Measurements from ENCODE around the gene CINP.
A peak's percentile ranks its signal among the peaks of the same experiment; 100 is the strongest.

Gene CINP

GRCh38 chr14:102319351-102320032 is 43.2 kb downstream of the CINP start, which contains the start of gene ZNF839:
Gene ZNF839 (plus strand): TSS chr14:102319746. CDS start chr14:102319766, 20 bp downstream.
- peak; percentile 99 for DNase-seq

- no peak for DNase-seq
These were observed 43.9 kb downstream of the CINP start for GRCh38 chr14:102318781-102319276.

GRCh38 chr14:102317564-102318248 is 45.0 kb downstream of the CINP start:
- no peak for DNase-seq

GRCh38 chr14:102316743-102317563 is 45.7 kb downstream of the CINP start:
- DNase-seq: peak; percentile 100

GRCh38 chr14:102316338-102316742 is 46.4 kb downstream of the CINP start:
- DNase-seq: no peak

- no peak for DNase-seq
These were observed 47.6 kb downstream of the CINP start for GRCh38 chr14:102315121-102315520.

- peak; percentile 90 for DNase-seq
These were observed 48.3 kb downstream of the CINP start for GRCh38 chr14:102314242-102315011.

GRCh38 chr14:102304611-102305506 is 57.8 kb downstream of the CINP start, which contains the start of gene MOK:
Gene MOK (minus strand): TSS chr14:102305164. CDS start chr14:102304968, 196 bp downstream.
- peak; percentile 99 for DNase-seq

- no peak for DNase-seq
These were observed 59.0 kb downstream of the CINP start for GRCh38 chr14:102303664-102304063.

- peak; percentile 45 for DNase-seq
These were observed 64.2 kb downstream of the CINP start for GRCh38 chr14:102298303-102299070.

Measured in activated CD8-positive, alpha-beta memory T cell treated with anti-CD3 and anti-CD28 coated beads, Interleukin-2, amount 50 U/mL, for 48 hours (primary cell).